ENCODE measurements around the gene EIF3A.

DNA sequence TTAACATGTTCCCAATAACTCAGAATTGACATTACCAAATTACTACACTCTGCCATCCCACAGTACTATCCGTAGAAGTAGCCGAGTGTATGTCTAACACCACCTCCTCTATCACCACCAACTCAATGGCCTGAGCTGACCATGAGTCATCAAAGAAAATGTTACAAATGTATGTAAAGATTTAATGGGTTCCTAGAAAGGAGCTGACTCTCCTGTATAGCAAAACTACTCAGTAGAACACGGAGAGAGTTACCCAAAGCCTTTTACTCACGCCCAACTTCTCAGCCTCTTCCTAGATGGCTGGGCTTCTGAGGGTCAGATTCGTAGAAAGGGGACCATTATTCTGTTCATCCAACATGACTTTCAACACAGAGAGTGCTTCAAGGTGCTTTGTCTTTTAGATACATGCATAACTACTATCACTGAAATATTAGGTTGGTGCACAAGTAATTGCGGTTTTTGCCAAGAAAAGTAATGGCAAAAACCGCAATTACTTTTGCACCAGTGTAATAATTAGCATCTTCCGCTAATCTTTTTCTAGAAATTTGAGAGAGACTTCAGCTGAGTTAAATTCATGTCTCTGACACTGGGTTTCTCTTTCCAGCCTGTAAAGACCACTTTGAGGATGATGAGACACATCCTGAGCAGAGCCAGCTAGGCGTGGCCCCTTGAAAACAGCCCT, 75.1 kb downstream of the EIF3A start:
- TF ChIP-seq, protein P1, sequence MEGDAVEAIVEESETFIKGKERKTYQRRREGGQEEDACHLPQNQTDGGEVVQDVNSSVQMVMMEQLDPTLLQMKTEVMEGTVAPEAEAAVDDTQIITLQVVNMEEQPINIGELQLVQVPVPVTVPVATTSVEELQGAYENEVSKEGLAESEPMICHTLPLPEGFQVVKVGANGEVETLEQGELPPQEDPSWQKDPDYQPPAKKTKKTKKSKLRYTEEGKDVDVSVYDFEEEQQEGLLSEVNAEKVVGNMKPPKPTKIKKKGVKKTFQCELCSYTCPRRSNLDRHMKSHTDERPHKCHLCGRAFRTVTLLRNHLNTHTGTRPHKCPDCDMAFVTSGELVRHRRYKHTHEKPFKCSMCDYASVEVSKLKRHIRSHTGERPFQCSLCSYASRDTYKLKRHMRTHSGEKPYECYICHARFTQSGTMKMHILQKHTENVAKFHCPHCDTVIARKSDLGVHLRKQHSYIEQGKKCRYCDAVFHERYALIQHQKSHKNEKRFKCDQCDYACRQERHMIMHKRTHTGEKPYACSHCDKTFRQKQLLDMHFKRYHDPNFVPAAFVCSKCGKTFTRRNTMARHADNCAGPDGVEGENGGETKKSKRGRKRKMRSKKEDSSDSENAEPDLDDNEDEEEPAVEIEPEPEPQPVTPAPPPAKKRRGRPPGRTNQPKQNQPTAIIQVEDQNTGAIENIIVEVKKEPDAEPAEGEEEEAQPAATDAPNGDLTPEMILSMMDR (IDR thresholded peaks at IDR 0.05): no peak
- no peak for TF ChIP-seq POLR2A (IDR thresholded peaks at IDR 0.05)

Measured in stomach (tissue), 4 donors.